CD4-positive, alpha-beta T cell treated with Interleukin-15 for 4 hours (primary cell): ENCODE results near the gene GNGT2.
"Not testable (repeated sequence)": the region's sequence is repeated elsewhere in the genome, so short reads cannot be mapped to it uniquely, and the experiment has no call there.

Experiments
- DNase-seq: peaks from one replicate; pipeline ENCODE4 v3.0.0-alpha.2; 2020; ENCODE audit warnings: low spot score

GNGT2 gene

DNA sequence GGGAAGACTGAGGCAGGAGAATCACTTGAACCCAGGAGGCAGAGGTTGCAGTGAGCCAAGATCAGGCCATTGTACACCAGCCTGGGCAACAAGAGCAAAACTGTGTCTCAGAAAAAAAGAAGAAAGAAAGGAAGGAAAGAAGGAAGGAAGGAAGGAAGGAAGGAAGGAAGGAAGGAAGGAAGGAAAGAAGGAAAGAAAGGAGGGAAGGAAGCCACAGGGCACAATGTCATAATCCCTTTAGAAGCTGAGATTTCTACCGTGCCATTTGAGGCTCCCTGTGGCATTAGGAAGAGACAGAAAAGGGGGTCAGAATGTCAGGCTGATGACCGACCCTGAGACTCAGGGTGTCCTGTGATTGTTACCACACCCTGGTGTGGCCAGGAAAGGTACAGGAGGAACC is 6.6 kb downstream of the GNGT2 start:
- DNase-seq, result no peak

DNA sequence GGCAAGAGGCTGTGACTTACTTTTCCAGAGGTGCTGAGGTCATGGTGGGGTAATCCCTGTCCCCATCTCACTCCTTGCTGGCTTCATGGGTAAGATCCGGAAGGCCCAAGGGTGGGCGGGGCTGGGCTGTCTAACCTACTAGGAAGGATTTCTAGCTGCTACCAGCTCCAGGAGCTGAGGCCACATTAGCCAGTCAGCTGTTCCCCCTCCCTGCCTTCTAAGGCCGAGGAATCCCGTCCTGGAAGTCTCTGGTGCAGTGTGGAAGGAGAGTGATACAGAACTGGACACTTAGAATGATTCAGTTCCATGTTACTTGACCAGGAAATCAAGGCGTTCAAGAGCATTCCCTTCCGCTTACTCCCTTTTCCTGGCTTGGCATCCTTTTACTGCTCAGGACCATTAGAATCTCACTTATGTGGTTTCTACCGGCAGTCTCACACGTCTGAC is 8.9 kb downstream of the GNGT2 start:
- no peak for DNase-seq

DNA sequence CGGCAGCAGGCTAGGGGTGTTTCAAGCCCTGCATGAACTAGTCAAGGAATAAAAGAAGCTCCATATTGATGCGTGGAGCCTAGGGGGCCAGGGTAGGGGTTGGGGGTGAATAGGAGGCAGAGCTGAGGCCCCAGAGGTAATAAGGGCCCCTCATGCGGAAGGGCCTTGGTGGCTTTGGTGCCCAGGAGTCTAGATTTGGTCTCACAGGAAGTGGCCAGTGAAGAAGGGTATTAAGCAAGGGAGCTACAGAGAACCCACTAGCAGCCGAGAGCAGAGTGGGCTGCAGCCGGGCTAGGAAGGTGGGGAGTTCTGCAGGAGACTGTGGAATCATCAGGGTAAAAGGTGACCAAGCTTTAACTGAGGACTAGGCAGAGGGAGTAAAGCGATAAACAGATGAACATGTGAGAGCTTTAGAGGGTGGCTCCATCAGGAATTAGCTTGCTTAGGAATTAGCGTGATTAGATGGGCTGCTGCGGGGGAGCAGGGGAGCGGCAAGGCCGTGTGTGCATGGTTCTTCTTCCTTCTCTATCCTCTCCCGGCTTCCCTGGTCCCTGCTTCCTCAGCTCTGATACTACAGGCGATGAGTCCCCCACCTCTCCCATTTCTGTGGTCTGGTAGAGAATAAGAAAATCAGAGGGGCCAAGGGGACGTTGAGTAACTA is 9.8 kb downstream of the GNGT2 start:
- no peak for DNase-seq

DNA sequence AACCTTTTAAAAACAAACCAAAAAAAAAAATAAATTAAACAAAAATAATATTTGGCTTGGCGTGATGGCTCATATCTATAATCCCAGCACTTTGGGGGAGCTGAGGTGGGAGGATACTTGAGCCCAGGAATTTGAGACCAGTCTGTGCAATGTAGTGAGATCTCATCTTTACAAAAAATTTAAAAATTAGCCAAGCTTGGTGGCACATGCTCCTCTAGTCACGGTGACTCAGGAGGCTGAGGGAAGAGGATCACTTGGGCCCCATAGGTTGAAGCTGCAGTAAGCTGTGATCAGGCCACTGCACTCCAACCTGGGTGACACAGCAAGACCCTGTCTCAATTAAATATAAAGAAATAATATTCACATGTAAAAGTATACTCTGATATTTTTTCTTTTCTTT is 12.2 kb downstream of the GNGT2 start:
- DNase-seq, result no peak

DNA sequence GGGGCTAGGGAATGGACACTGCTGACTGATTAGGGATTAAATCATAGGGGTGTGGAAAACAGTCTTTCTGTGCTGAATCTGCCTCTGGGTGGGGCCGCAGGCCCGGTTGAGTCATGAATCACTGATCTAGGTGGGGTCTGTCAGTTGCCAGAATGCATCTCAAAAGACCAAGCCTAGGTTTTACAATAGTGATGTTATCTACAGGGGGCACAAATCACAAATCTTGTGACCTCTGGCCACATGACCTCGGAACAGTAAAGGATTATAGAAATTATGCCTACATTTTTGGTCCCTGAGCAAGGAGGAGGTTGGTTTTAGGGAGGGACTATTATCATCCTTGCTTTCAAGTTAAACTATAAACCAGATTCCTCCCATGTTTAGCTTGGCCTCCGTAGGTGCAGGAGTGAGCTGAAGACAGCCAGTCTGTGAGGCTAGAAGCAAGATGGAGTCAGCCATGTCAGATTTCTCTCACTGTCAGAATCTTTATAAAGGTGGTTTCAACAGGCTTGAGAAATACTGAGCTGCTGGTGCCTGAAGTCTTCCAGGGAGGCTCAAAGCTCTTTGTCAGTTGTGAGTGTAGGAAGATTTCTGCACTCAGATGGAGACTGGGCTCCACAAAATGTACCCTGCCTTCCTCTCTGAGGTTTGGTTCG is 12.9 kb downstream of the GNGT2 start:
- no peak for DNase-seq

DNA sequence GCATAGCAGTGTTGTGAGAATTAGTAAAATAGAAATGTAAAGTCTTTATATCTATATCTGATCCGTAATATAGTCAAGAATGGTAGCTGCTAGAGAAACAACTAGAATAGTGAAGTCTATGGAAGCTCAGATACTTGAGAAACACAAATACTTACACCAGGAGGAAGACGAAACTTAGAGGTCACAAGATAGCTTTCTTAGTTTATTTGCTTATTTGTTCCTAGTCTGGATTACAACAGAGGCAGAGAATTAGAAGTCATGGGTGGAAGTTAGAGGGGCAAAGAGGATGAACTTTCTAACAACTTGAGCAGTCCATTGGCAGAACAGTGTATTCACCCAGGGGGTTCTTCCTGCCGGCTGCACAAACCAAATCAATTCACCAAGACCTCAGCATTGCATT is 13.9 kb downstream of the GNGT2 start:
- no peak for DNase-seq

DNA sequence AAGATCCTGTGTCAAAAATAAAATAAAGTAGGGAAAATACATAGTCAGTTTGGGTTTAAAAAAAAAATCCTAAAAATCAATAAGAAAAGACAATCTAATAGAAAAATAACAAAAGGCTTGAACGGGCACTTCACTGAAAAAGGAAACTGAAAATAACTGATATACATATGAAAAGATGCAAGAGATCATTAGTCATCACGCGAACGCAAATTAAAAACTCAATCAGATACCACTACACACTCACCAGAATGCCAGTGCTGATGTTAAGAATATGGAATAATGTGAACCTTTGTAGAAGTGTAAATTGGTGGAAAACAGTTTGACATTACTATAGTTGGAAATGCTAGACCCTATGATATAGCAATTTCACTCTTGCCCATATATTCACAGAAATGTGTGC is 14.6 kb downstream of the GNGT2 start:
- no peak for DNase-seq

DNA sequence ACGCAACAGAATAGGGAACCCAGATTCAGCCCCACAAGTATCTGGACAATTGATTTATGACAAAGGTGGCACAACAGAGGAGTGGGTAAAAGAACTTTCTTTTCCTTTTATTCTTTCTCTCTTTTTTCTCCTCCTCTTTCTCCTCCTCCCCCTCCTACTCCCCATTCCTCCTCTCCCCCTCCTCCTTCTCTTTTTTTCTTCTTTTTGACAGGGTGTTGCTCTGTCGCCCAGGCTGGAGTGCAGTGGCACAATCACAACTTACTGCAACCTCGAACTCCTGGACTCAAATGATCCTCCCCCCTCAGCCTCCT is 16.1 kb downstream of the GNGT2 start:
- no peak for DNase-seq

DNA sequence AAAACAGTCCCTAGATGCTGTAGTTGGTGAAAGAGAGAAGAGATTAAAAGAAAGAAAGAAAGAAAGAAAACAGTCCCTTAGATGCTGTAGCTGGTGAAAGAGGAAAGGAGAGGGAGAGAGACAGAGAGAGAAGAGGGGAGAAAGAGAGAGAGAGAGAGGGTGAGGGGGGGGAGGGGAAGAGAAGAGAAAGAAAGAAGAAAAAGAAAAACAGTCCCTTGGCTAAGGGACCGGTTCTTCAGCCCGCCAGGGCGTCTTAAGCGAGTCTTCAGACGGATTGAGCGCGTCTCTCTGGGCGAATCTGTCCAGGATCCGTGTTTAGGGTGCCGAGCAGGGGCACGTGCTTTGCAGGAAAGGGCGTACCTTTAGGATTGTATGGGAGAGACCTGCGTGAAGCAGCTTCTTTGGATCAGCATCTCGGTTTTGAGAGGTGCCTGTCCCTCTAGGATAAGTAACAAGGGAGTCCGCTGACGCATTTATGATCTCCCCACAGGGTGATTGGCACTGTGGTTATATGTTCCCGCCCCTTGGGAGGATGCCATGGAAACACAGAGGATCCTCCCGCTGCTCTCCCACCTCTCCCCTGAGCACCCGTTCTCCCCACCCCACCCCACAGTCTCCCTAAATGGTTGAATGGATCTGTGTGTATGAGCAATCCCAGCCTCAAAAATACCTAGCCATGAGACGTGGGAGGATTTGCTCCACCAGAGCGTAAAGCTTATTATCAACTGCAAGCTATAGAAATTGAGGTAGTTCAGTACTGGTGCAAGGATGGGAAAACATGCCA is 16.7 kb downstream of the GNGT2 start:
- DNase-seq, result no peak

DNA sequence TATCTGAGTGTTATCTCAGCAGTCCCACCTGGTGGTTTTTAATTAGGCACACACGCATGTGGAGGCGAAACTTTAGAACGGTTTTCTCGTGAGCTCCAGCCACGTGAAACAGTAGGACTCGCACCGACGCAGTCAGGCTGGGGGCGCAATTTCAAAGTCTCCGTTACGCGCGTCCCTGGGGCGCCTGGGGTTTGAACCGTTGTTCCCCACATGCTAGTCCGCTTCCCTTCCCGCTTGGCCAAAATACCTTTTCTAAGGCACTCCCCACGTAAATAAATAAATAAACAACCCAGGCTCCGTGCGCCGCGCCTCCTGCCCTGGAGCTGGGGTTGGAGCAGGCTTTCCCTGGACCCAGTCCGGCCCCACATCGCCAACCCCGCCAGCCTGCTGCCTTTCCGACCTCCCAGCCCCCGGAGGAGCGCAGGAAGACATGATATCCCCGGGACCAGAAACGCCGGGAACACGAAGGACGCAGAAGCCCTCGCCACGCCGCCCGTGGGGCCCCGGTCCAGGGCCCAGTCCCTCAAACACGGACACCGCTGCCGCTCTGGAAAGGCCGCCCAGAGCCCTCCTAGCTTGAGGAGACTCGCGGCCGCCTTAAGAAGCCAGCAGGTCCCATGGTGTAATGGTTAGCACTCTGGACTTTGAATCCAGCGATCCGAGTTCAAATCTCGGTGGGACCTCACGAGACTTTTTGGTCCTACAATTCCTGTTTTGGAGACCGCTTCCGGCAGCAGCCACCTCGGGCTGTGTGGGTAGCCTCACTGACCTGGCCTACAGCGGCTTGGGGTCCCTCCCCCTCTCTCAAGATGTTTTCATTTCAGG is 18.2 kb downstream of the GNGT2 start:
- DNase-seq, result peak; percentile 92

DNA sequence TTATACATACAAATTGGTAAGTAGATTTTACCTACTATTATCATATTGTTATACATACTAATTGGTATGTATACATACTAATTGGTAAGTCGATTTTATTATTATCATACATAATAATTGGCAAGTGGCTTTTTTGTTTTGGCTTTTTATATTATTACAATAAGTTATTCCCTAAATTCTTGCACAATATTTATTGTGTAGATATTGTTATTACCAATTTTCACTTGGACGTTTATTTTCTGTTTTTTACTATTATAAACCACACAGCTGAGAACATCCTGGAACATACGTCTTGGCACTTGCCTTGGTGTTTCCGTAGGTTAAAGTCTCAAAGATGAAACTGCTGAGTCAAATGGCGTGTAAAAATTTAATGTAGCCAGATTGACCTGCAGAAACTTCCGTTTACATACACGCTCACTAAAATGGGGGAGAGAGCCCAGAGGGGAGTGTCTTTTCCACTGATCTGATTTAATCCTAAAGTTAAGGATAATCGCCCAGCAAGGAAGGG is 18.9 kb downstream of the GNGT2 start:
- no peak for DNase-seq

DNA sequence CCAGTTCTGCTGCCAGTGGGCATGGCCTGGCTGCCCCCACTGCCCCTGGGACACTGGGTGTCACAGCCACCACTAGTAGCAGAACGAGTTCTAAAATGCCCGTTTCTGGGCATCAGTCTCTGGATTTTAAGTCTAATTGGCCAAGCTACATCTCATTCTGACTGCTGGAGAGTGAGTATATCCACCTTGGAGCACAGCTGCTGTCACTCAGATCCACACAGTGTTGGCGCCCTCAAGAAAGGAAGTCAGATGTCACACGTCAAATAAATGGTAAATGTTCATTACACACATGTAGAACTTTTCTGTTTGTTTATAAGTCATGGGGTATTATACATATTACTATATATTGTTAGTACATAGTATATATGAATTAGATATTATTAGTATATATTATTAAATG is 19.4 kb downstream of the GNGT2 start:
- no peak for DNase-seq

DNA sequence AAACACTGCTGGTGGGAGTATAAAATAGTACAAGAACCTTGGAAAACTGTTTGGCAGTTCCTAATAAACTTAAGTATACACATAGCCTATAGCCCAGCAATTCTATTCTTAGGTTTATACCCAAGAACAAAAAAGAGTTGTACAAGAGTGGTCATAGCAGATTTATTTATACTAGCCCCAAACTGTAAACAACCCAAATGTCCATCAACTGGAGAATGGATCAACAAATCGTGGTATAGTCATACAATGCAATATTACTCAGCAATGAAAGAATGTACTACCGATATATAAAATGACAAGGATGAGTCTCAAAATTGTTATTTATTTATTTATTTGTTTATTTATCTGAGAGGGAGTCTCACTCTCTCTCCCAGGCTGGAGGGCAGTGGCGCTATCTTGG is 23.1 kb downstream of the GNGT2 start:
- DNase-seq, result no peak

DNA sequence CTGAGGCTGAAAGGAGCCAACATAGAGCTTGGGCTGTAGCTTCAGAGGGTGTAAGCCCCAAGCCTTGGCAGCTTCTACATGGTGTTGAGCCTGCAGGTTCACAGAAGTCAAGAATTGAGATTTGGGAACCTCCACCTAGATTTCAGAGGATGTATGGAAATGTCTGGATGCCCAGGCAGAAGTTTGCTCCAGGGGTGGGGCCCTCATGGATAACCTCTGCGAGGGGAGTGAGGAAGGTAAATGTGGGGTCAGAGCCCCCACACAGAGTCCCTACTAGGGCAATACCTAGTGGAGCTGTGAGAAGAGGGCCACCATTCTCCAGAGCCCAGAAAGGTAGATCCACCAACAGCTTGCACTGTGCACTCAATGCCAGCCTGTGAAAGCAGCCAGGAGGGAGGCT is 25.0 kb downstream of the GNGT2 start:
- DNase-seq, result not testable (repeated sequence)

DNA sequence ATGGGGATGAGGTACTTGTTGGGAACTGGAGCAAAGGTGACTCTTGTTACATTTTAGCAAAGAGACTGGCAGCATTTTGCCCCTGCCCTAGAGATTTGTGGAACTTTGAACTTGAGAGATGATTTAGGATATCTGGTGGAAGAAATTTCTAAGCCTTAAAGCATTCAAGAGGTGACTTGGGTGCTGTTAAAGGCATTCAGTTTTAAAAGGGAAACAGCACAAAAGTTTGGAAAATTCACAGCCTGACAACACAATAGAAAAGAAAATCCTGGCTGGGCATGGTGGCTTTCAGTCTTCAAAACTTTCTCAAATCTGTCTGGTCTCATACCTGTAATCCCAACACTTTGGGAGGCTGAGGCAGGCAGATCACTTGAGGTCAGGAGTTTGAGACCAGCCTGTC is 25.9 kb downstream of the GNGT2 start:
- not testable (repeated sequence) for DNase-seq

DNA sequence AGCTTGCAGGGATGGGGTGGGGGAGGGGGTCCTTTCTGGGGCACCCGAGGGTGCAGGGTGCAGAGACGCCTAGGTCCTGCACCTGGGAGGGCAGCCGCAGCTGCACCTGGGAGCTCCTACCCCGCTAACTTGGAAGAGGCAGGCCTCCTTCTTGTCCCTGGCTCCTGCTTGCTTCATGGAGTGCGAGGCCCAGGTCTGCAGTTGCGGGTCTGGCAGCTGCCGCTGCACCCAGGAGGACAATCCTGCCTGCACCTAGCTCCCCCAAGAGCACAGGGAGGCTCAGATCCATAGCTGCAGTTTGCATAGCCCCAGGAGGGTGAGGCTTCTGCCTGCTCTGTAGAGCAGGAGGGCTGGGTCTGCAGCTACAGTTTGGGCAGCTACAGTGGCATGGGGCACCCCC is 26.6 kb downstream of the GNGT2 start:
- no peak for DNase-seq

DNA sequence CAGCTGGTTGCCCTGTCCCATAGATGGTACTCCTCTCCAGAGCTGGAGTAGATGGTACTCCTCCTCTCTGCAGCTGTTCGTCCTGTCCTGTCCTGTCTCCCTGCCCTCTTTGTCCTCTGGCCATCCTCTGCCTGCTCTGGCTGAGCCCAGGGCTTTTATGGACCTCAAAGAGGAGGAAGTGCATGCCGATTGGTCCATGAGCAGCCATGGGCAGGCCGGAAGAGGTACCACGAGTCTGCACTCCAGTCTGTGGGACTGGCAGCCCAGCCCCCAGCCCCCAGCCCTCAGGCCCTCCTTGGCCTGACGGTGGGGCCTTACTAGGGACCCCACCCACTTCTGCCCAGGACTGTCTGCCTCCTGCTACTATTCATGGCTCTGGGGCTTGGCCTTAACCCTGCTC is 27.0 kb downstream of the GNGT2 start:
- DNase-seq, result no peak

DNA sequence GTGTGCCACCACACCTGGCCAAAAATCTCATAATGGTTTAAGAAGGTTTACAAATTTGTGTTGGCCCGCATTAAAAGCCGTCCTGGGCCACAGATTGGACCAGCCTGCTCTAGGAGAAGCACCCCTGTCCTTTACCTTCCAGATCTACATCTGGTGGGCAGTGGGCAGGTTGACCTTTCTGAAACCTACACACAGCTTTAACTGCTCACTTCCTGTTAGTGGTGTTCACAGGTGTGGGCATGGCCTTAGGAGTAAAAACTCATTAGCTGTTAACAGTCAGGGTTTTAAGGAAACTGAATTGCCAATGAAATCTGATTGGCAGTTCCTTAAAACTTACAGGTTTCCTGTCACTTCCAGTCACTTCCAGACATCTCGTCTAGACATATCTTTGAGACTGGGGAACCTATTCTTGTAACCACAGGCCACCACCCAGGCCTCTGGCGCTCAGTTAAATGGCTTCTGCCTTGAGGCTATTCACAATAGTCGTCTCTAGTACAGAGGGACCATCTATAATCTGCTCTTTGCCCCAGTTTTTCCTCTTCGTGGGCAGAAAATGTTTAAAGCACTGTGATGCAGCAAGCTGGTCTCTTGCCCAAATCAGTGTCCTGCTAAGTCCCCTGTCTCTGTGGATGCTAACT is 29.3 kb downstream of the GNGT2 start:
- no peak for DNase-seq

DNA sequence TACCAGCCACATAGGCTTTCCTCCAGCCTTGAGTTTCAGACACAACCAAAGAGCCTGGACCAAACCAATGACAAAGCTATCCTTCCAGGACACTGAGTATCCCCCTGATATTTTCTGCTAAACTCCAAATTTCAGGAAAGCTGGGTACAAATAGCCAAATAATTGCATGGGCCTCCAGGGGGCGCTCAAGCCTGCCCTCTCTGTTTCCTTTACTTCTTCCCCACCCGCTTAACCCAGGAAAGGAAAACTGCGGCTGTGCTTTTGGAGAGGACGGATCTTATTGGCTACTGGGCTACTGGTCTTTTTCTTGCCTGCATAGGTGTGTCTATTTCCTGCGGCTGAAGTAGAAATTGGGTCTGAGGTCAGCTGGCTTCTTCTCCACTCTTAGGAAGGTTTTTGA is 30.1 kb downstream of the GNGT2 start:
- DNase-seq, result peak; percentile 60

DNA sequence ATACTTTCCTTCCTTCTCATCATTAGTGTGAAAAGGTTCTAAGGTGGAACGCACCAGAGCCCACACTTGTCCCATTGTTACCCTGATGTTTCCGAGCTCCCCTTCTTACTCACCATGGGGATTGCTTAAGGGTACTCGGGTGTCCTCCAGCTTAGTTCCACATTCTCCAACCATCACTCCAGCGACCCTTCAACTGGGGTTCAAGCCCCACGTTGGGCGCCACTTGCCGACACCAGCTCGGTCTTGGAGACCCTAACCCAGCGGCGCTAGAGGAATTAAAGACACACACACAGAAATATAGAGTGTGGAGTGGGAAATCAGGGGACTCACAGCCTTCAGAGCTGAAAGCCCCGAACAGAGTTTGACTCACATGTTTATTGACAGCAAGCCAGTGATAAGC is 34.4 kb downstream of the GNGT2 start:
- DNase-seq, result not testable (repeated sequence)

DNA sequence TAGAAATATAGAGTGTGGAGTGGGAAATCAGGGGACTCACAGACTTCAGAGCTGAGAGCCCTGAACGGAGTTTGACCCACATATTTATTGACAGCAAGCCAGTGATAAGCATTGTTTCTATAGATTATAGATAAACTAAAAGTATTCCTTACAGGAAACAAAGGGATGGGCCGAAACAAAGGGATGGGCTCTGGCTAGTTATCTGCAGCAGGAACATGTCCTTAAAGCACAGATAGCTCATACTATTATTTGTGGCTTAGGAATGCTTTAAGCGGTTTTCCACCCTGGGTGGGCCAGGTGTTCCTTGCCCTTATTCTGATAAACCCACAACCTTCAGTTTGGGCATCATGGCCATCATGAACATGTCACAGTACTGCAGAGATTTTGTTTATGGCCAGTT is 39.7 kb downstream of the GNGT2 start:
- DNase-seq, result not testable (repeated sequence)

DNA sequence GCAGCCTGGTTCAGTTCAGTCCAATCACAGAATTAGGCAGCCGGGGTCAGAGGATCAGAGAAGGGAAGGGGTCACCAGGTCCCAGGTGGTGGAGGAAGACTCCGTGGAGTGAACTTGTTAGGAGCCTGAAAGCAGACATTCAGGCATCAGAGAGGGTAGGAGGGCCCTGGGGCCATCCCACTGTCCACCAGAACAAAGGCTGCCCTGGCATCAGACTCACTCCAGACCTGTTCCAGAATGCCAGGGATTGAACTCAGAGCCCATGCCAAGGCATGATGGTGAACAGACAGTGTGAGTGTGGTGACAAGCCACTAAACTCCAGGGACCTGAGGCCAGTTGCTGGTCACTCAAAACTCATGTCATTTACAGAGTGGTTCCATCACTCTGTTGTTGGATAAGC is 40.2 kb downstream of the GNGT2 start:
- DNase-seq, result no peak
